NCI-H1105 treated with DMSO at 0.1 percent for 48 hours (cell line): ENCODE measurements around the gene CCDC88C.
"Not testable (repeated sequence)": the region's sequence is repeated elsewhere in the genome, so short reads cannot be mapped to it uniquely, and the experiment has no call there.

Source experiments
- DNase-seq: peaks from one replicate; lab custom pipeline; 2025; lab: John Stamatoyannopoulos, UW

The CCDC88C gene

GRCh38 chr14:91286530-91286937 is 131.1 kb downstream of the CCDC88C start:
- DNase-seq, result peak; percentile 62

- DNase-seq, result no peak
These were observed 132.7 kb downstream of the CCDC88C start for GRCh38 chr14:91284791-91285548.

DNA sequence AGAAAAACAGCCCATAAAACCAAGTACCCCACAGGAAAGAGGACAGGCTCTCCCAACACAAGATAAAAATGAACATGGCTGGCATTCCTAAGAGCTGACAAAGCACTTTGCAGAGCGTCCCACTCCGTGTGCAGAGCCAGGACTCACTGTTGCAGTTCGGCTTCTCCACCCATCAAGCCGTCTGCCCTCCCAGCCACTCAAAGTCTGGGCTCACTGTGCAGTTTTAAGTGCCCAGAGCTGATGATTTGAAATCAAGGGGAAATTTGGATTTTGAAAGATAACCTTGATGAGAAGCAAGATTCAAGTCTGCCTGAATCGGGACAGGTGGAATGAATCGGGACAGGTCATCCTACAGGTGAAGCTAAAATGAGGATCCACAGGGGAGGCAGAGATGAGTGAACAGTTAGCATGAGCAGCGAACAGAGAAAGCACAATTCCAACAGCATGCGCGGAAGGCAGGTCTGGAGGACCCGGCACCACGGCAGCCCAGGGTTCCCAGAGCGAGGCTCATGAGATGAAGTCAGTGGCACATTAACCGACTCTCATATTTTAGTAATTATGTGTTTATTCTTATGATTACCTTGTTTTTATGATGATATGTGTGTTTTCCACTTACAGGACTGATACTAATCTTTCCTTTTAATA is 133.4 kb downstream of the CCDC88C start:
- no peak for DNase-seq

- DNase-seq, result no peak
These were observed 134.0 kb downstream of the CCDC88C start for GRCh38 chr14:91283666-91284065.

- no peak for DNase-seq
These were observed 134.5 kb downstream of the CCDC88C start for GRCh38 chr14:91282954-91283645.

DNA sequence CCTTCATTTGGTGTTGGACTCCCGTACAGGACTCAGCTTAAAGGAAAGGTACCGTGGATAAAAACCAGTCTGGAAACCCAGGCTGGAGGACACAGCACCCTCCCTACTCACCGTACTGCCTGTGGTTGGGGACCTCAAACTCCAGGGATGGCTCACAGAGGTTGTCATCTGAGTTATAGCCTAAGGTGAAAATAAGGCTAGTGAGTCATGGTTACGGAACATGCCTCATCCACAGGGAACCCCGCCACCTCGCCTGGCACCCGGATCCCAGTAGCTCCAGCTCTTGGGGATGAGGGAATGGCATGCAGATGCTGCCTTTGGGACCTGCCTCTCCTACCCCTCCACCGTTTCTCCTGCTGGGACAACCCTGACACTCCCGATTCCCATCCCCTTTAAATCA is 136.3 kb downstream of the CCDC88C start:
- DNase-seq, result no peak

DNA sequence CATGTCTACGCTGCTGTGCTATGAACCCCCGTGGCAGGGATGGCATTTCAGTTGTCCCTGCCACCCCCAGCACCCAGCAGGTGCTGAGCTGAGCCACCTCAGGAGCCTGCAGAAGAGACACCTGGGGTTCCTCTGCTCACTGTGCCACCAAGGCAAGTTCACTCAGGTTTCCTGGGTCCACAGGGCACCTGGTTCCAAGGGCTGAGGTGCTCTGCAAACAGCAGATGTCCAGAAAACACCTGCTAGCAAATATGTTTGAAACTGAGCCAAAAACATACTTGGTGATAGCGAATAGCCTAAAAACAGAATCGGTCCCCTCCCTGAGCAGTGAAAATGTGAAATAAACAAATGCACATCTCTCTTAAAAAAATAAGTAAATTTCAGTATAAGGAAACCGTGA is 137.5 kb downstream of the CCDC88C start:
- peak; percentile 85 for DNase-seq

GRCh38 chr14:91279354-91279753 is 138.3 kb downstream of the CCDC88C start:
- DNase-seq, result no peak

DNA sequence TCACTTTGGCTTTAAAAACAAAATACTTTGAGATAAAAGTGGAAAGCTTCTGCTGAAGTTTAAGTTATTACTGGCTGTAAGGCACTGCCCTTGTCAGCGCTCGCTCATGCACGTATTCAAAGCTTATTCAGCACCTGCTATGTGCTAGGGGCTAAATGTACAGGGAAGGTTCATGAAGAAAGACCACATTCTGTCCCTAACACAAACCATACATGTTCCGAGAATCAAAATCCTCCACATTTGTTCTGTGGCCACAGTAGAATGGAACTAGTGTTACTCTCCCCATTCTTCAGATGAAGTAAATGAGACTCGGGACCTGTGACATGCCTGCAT is 139.3 kb downstream of the CCDC88C start:
- DNase-seq, result no peak

DNA sequence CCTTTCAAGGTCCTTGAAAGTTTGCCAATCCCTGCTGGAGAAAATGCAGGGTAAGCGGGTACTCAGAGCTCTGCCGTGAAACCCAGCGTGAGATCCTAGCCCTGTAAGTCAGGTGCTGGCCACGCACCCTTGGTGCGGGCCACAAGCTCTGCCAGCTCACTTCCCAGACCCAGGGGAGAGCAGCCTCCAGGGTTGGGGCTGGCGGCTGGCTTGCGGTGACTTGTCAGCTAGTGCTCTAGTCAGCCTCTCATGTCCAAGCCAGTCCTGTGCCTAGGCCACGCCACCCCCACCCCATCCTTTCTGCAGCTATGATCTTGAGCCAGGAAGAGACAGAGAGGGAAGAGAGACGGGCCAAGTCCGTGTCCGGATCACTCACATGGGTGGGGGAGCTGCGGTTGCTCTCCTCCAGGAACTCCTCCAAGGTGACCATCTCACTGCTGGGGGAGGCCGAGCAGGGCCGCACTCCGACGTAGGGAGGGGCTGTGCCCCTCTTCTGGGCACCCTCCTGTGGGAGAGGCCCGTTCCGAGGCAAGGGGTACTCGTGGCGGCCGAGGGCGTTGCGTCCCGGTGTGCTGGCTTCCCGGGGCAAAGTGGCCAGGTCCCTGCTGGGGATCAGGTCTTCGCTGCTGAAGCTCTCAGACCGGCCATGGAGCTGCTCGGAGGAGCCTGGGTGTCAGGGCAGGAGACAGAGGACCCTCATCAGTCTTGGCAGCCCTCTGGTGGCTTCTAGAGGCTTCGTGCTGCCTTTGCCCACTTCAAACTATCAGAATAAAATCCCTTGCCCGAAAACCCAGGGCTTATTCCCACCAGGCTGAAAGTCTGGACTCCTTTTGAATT is 139.9 kb downstream of the CCDC88C start:
- no peak for DNase-seq

GRCh38 chr14:91274796-91275195 is 142.8 kb downstream of the CCDC88C start:
- no peak for DNase-seq

- no peak for DNase-seq
These were observed 143.7 kb downstream of the CCDC88C start for GRCh38 chr14:91273885-91274273.

DNA sequence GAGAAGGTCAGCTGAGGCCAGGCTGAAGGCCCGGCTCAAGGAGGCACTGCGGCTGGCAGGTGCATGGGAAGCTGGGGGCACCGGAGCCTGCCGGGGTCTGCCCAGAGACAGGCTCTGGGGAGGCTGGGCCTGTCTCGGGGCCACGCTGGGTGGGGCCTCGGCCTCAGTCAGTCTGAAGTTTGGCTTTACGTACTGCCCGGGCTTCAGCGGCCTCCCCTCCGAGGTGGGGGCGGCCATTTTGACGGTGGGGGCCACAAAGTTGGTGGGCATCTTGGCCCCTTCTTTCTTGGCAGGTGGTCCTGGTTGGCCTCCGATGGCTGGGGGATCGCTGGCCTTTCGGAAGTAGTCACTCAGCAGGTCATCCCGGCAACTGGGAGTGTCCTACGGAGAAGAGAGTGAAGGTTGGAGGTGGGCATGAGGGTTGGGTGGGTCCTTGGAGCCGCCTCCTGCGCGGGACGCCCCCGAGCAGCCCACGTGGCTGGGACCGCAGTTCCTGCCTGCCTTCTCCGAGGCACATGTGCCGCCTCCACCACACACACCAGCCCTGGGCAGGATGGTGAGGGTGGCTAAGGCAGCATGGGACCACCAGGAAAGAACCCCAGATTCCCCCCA is 144.2 kb downstream of the CCDC88C start:
- DNase-seq, result no peak

DNA sequence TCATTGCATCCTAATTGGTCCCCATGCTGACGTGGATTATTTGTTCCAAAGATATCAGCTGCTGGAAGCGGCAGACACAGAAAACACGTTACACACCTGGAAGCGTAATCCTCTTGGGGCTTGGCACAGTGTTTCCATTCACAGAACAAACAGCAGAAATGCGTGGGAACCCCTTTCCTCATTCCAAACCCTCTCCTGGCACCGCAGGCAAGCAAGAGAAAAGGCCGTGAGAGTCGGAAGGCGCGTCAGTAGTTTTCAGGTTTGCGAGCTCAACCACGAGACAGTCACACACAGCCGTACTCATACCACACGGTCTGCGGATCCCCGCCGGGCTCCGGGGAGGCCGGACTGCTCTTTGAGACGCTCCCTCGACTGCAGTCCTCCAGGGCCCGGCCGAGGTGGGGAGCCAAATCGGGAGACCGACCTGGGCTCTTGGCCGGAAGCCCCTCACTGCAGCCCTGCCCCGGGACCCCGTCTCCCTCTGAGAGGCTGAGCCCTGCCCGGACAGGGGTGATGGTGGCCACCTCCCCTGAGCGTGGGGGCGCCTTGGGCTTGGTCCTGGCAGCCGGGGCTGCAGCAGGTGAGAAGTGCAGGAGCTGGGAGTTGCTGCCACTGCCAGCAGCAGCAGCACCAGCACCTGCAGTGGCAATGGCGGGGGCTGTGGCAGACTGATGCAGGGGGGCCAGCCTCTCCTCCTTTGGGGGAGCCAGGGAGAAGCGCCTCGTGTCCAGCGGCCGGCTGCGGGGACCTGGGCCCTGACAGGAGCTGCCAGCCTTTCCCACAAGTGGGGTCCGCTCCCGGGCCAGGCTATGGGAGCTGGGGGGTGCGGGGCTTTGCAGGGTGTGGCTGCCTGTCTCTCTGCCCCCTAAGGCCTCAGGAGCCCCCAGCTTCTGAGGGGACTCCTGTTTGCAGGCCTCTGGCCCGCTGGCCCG is 145.0 kb downstream of the CCDC88C start:
- no peak for DNase-seq

- no peak for DNase-seq
These were observed 146.0 kb downstream of the CCDC88C start for GRCh38 chr14:91271639-91272038.

GRCh38 chr14:91270619-91271018 is 147.0 kb downstream of the CCDC88C start:
- DNase-seq, result no peak

DNA sequence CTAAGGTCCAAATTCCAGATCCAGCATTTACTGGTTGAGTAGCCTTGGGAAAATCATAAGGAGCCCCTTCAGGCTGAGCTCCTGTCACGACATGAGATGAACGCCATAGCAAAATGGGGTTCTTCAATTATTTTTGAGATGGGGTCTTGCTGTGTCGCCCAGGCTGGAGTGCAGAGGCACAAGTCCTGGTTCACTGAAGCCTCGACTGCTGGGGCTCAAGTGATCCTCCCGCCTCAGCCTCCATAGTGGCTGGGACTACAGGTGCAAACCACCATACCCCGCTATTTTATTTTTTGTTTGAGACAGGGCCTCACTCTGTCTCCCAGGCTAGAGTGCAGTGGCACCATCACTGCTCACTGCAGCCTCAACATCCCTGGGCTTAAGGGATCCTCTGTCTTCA is 147.4 kb downstream of the CCDC88C start:
- no peak for DNase-seq

DNA sequence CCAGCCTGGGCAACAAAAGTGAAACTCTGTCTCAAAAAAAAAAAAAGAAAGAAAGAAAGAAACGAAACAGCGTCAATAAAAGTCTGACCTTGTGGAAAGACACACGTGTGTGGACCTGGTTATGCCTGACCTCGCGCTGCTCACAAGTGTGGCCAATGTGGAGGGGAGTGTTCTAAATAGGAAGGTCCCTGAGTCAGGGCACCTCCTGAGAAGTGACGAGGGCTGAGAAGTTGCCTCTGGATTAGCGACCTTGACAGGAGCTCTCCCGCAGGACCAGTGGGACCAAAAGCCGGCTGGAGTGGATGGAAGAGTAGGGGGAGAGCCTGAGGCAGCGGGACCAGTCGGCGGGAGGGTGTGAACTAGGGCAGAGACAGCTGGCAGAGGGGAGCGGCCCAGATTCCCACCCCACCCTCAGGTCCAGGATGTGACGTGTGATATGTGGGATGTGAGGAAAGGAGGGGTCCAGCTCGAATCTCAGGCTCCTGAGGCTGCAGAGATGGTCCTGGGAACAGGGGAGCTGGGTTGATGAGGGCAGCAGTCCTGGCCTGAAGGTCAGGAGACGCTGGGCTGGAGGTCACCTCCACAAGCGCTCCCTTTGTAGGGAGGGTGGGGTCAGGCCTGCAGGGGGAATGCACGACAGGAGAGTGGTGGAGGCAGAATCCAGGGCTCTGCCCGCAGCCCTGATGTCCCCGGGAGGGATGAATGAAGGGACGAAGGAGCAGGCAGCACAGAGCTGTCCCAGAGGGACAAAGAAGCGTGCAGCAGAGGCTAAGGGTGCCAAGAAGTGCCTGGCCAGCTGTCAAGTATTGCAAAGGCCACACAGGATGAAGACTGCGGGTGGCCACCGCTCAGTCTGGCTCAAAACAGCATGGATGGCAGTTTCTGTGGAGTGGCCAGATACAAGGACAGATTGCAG is 148.3 kb downstream of the CCDC88C start:
- no peak for DNase-seq

DNA sequence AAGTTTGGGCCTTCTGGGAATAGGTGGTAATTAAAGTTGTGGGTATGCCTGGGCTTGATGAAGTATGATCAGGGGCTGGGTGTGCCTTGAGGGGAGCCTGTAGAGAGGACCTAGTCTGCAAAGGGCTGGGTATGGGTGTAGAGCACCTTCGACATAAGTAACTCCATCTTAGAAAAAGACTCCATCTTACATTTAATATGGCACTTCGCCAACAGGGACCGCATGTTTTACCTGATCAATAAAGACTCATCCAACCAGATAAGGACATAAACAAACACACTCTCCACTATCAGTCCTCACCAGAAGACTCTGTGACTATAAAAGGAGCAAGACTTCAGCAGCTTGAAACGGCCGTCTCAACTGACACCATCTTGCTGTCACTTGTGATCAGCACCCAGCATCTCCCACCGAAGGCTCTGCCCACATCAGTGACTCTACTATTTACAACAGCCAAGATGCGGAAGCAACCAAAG is 149.6 kb downstream of the CCDC88C start:
- no peak for DNase-seq

DNA sequence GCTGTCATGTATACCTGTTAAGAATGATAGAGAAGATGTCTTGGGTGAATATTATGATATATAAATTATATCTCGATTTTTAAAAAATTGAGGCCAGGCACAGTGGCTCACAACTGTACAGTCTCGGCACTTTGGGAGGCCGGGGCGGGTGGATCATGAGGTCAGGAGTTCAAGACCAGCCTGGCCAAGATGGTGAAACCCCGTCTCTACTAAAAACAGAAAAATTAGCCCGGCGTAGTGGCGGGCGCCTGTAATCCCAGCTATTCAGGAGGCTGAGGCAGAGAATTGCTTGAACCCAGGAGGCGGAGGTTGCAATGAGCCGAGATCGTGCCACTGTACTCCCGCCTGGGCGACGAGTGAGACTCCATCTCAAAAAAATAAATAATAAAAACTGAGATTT is 151.3 kb downstream of the CCDC88C start:
- not testable (repeated sequence) for DNase-seq
